Endometrial microvascular endothelial cells (primary cell): ENCODE results near the gene FOXO3. TPM values are rescaled to one million over a fixed set of nuclear protein-coding genes. Genes with fewer than 3 reads are reported as not detected.

Source experiments
- in situ Hi-C: cut with HindIII; loops from 2 replicates; pipeline ENCODE4 v1.10.0; 2017; ENCODE audit warnings: low sequenced_read_pairs, low pct_unique_long_range_greater_than_20kb; ENCODE audit errors: inconsistent ontology term
- total RNA-seq: library from RNA; depleted of rRNA; stranded (reverse); fragments of >200 nt; gene quantifications from one replicate; pipeline ENCODE4 v1.2.3, GENCODE V29; 2015; ENCODE audit errors: inconsistent ontology term

Gene FOXO3
- total RNA-seq, 1 donor from 2014 or later = 12.8 TPM

DNA sequence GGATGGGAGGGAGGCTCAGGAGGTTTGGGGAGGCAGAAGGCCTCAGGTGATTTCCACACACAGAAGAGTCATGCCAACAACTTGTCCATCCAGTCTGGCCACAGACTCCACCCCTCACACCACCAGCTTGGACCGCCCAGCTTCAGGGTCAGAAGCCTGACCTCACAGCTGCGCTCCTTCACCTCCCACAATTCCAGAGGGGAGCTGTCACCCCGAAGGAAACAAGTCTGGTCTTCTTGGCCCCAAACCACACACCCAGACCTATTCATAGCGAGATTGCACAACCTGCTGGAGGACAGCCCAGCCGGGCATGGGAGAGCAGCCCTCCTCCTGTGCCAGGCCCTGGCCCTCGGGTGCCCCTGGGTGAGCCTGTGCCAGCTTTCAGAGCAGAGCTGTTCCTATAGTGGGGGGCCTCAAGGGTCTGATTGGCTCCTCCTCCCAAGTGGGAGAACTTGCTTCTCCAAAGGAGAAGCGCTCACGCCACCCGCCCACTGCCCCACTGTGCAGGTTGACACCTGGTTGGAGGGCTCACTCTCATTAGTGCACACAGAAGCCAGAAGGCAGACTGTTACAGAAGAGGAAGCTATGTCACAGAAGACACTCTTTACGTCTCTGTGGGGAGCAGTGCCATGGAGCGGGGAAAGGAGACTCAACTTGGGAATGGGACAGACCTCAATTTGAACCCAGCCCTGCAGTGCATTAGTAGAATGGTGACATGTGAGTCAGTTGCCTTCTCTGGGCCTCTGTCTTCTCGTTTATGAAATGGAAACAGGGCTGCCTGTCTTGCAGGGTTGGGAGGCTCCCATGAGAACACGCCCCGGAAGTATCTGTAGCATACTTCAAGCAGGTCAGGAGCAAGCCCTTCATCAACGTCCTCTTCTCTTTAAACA is 128.8 kb downstream of the FOXO3 start:
- in situ Hi-C loops = no loop called here

DNA sequence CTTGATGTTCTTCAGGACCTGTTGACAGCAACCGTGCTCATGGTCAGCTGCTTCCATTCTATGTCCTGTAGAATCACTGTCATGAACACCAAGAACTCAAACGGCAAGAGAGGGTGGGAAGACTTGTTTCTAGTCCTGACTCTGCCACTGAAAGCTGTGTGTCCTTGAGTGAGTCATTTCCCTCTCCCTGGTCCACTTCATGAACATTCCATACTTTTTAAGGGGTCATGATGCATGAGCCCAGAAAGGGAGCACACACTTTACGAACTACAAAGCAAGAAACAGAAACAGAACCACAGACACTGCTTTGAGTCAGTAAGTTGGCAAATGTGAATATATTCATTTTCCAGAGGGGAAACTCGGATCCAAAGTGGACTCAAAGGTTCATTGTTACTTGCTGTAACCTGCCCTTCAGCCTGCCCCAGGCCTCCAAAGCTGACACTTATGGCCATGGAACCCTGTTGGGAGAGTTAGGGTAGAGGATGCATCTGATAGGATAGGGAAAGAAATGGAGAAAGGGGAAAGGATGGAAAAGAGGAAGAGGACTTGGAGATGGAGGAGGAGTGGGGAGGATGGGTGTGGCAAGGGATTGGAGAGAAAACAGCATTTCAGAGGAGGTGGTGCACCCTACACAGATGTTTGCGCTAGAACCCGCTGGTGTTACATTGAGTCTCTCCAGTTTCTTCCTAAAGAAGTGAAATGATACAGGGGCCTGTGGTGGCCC is 129.8 kb downstream of the FOXO3 start:
- in situ Hi-C loops = no loop called here

DNA sequence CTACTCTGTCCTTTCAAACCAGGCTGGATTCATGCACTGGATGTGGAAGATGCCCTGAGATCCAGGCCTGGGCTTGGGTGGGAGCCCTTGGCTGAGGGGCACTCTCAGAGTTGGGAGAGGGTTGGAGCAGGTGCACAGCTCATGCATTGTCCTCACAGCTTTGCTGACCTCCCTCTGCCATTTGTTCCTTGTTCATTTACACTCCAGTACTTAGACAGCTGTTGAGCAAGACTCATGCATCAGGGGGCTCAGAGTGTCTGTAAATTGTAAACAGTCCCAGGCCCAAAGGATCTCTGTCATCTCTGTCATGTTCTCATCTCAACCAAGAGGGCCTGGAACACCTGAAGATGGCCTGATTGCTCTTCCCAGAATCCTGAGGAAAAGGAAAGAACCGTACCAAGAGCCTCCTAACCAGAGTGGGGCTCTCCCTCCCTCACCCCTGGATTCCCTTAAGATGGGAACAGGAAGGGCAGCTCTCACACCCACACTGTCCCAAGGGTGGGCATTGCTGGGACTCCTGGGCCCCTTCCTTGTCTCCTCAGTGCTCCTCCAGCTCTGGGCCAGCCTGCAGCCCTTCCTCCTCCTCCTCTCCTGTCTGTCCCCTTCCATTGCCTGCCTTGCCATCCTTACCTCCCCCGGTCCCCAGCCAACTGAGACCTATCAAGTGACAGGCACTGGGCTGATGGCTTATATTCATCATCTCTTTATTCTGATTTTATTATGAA is 132.9 kb downstream of the FOXO3 start:
- in situ Hi-C loops = no loop called here

DNA sequence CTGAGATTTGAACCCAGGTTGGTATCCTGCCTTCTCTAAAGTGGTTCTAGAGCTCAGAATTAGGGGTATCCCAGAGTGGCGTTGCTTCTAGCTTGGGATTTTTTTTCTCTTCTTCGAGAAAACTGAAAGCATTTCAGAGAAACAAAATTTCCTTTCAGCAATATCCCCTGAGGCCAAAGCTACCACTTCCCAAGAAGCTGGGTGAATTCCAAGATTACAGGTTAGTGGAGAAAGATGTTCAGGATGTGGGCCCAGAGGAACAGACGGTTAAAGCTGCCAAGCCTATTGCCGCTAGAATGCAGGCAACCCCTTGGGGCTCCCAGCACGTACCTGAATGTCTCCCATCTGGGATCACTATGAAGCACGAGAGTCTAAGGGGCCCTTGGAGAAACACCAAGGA is 134.1 kb downstream of the FOXO3 start:
- in situ Hi-C loops = no loop called here

DNA sequence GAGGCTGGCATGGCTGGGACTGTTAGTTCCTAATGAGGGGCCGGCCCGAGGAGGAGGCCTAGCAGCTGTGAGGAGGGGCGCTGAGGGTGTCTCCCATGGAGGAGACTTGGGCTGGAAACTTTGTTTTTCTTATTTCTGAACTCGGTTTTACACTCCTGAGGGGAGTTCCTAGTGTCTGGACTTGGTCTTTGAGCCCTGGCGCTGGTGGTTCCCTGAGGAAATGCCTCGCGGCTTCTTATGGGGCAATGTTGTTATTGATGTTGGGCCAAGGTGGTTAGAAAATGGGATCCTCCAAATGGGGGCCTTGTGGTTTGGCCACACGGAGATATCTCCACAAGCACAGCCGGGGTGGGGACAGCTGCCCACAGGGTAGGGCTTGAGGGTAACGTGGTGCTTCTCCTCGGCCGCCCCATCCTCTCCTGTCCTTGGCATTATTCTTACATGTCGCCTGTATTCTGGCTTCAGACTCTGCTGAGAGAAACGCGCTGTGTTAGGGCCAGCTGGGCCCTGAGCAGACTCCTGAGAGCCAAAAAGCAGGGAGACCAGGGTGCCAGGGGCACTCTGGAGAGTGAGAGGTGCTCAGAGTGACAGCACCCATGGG is 136.9 kb downstream of the FOXO3 start:
- in situ Hi-C loops = no loop called here

DNA sequence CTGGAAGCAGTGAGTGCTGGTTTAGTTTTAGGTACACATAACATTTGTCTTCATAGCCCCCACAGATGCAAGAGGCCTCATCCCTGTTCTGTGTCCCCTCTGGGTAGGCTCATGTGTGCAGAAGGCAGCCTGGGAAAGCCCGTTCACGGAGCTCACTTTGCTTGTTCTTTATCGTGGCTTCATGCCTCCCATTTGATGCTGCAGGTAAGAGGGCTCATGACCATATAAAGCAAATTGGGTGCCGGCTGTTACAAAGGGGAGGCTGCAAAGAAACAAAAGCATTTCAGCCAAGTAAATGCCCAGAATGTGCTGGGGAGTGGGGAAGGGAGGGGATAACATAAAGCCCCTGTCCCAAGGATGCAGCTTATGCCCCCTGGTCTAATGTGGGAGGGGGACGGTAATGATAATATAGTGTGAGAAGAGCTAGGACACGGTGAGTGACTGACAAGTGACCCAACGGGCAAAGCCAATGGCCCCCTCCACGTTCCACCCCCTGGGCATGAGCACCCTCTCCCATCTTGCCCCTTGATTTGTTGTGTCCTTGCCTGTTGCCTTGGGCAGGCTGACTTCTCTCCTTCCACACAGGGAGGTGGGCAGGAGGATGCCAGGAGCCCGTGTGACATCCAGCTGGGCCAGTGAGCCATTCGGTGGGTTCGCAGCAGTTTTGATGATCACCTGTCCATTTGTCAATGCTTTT is 138.0 kb downstream of the FOXO3 start:
- in situ Hi-C loops = no loop called here

DNA sequence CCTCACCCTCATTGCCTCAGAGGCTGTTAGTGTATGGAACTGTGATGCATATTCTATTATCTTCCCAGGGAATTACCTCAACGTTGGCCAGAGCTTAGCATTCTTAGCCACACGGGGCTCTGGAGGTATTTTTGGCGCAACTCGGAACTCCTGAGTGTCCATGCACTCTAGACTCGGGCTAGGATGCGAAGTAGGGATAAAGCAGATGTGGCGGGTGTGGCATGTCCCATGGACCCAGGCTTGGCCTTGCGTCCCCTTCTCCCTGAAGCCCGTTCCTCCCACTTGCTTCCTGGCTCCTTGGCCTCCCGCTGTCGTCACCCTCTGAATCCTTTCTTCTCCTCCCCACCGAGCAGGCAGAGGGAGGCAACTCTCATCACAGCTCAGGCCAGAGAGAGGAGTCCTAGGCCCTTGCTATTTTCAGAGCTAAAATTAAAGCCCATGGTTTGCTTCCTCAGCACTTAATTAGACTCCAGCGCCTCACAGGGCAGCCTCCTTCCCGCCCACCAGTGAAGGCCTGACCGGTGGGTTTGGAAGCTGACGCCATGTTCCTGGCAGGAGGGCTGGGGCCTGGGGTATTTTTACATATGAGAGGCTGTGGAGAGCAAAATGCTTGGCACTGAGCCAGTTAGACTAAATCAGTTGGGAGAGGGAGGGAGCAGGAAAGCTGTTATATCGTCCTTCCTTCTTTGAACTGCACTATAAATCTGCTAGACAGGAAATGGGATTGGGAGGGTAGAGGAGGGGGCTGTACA is 138.7 kb downstream of the FOXO3 start:
- in situ Hi-C loops = no loop called here

DNA sequence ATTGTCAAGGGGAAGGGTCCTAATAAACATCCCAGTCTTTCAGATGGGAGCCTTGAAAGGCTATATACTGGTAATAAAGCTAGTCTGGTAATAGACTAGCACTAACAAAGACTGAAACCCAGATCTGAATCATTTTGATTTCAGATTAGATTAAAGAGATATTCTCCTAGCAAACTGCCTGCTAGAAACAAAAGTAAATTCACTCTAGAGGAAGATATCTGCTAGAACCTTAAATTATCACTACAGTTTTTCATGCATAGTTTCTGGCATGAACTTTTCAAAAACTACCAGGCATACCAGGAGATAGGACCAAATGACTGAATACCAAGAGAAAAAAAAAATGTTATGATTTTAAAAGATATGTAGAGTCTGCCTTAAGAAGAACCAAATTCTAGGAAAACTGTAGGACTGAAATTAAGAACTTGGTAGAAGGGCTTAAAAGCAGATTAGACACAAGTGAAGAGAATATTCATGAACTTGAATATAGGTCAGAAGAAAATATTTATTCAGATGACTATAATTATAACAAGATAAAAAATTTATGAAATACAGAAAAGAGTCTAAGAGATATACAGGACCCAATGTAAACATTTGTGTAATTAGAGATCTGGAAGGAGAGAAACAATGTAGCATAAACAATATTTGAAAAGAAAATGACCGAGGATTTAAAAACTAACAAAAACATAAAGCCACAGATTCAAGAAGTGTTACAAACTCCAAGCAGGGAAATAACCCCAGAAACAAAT is 141.6 kb downstream of the FOXO3 start:
- in situ Hi-C loops = no loop called here

DNA sequence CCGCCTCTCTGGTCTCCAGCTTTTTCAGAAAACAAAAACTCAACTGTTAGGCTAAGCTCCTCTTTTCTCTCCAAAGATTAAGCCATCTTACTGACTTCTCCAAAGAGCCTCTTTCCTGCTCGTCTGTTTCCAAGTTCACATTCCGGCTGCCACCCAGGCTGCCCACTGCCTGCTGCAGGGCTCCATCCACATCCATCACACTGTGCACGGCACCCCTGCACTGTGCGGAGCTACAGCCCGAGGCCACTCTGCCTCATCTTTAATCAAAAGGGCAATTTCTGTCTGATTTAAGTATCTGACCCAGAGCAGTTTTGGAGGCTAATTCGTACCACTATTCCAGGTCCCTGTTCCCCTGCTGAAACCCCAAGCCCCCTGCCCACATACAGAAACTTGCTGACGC is 145.9 kb downstream of the FOXO3 start:
- in situ Hi-C loops = no loop called here

DNA sequence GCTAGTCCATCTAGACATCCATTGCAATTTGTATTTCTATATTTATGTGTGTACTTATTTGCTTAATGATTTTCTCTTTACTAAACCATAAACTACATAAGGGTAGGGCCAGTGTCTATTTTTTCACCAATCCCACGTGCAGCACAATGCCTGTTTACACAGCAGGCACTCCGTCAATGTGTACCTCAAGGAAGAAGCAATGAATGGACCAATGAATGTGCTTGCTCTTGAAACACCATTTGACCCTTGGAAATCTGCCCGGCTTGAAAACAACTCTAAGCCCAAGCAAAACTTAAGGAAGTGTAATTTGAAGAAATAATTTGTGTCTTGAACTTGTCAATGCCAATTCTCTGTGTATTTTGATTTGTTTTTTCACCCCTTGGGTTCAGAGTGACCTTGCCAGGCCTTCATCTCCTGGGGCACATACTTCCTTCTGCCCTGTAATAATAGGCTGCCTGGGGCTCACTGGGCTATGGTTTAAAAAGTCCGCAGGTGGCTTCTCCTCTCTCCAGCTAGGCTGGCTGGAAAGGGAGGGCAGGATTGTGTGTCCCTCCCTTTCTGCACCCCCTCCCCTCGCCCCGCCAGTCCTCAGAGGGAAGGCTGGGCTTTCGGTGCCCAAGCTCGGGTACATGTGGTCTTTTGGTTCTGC is 146.7 kb downstream of the FOXO3 start:
- in situ Hi-C loops = no loop called here

DNA sequence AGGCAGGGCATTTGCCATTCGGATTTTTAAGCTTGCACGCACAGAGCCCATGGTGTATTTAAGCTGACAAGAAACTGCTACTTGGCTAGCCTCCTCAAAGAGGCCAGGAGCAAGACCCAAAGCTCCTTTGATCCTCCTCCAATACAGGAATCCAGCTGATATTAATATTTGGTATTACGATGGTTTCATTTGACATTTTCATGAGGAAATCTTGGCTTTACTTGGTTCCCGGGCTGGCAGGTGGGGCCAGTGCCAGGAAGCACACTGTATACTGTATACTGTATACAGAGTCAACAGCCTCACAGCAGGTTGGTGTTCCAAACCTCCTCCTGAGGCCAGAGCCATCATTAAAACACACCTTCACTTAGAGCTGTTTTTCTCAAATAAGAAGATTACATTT is 149.3 kb downstream of the FOXO3 start:
- in situ Hi-C loops = no loop called here

DNA sequence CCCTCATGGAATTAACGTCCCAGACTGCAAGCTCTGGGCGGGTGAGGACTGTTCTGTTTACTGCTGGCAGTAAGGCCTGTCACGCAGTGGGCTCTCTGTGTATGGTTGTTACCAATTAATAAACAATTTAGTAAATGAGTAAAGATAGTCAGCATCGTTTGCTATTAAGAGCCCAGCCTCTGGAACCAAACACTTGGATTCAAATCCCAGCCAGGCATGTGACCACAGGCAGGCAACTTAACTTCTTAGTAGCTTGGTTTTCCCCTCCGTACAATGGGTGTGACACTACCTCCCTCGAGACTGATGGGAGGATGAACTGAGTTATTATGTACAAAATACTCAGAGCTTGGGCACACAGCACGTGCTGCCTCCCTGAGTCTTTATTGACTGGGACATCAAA is 149.8 kb downstream of the FOXO3 start:
- in situ Hi-C loops = no loop called here

DNA sequence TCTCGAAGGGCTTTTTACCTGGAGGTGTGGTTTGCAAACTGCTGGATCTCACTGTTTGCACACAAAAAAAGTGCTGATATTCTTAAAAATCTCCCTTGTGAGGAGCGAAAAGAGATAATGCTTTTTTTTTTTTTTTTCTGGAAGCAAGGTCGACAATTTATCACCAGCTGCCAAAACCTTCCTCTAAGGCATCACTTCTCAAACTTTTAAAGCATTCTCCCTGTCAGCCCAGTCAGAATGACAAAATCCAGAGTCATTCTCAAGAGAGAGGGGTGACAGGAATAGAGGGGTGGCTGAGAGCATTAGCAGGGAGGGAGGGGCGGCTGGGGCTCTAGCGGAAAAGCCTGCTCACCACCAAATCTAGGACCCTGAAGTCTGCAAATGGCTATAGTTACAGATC is 150.4 kb downstream of the FOXO3 start:
- in situ Hi-C loops = no loop called here

DNA sequence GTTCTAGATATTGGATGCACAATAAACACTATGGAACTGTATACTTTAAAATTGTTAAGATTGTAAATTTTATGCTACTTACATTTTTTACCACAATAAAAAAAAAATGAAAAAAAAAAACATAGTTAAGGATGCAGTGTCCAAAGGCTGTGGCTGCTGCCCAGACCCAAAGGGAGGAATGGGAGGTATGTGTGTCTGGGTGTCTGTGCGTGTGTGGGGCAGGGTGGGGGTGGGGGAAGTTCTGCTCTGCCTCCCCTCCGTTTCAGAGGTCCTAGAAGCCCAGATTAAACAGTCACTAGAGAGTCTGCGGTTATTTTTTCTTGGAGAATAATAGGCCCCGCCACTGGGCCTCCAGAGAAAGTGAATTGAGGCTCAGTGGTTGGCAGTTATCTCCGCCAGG is 151.1 kb downstream of the FOXO3 start:
- in situ Hi-C loops = no loop called here

DNA sequence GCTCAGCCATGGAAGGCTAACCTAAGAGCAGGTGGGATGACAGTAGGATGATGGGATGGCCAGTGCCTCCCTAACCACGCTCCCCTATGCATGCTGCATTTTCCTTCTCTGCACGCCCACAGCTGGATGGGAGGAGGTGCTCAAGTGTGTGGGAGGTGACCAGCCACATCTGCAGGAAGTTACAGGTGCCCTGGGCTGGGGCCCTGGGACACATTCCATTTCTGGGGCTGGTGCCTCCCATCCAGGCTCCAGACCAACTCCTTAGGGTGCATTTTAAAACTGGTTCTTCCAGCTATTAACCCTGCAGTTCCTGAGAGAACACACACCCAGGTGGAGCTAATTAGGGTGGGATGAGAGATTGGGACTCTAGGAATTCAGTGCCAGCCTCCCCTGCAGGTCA is 152.2 kb downstream of the FOXO3 start:
- in situ Hi-C loops = no loop called here

DNA sequence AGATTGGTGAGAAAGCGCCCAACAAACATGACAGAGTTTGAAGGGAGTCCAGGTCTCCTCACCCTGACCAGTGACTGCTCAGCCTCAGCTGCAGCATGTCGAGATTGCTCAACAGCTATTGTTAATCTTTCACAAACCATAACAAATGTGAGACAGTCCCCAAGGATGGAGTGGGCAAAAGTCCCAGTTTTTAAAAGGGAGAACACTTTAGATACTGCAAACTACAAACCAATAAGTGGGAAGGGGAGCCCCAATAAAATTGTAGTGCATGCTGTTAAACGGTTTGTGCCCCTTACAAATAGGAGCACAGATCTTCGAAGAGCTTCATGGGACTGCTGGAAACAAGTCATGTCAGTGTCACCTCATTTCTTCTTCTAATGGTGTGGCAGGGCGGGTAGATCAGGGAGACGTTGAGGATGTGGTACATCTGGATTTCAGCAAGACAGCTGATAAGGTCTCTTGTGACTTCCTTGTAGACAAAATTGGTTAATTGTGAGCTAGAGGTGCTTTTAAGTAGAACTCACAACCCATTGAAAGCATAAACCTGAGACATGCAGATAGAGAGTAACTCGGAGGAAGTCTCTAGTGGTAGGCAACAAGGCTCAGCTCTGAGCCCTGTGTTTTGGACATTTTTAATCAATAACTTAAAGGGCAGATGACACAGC is 153.5 kb downstream of the FOXO3 start:
- in situ Hi-C loops = no loop called here
